HCT116 (cell line): ENCODE measurements around the gene DOHH. TPM values are rescaled to one million over a fixed set of nuclear protein-coding genes. Genes with fewer than 3 reads are reported as not detected.

Source experiments
- ATAC-seq: fragments of 200-7000 bp; cut with Tn5 transposase; 2 replicates; pipeline ENCODE4 v1.9.1; 2020; ENCODE audit warnings: mild to moderate bottlenecking, moderate library complexity
- BruUV-seq: library from RNA; stranded (reverse); fragments of 400-500 nt; replicated peaks from 2 replicates; lab custom pipeline; 2021; lab: Mats Ljungman, UMichigan
- CTCF ChIA-PET: fragments of 300-600 bp; sonication (Branson Sonifier 250); formaldehyde crosslinking; loops from one replicate; lab custom pipeline; 2021; ENCODE audit warnings: antibody characterized with exemption; lab: Charles Lee
- POLR2A ChIA-PET: fragments of 300-600, 350-600 bp; sonication (Branson Sonifier 250); formaldehyde crosslinking; loops from one replicate; lab custom pipeline; 2021; ENCODE audit warnings: antibody characterized with exemption; lab: Charles Lee
- RAD21 ChIA-PET, 2 experiments: fragments of 300-600 bp; sonication (Branson Sonifier 250); formaldehyde crosslinking; loops; one replicate each; lab custom pipeline; 2023; ENCODE audit warnings: low total read pairs in 2 of 2; ENCODE audit not compliant: uncharacterized antibody in 2 of 2, unreplicated experiment in 2 of 2, low non-redundant PET in 1 of 2; lab: Charles Lee
- DNase-seq: peaks from one replicate; pipeline ENCODE4 v3.0.0-alpha.2; 2010; ENCODE audit warnings: low read depth, low spot score
- H2AFZ ChIP-seq: fragments of 200-600 bp; shearing (Covaris generic), sonication (generic); 2 replicates; pipeline ENCODE4 v1.6.1; 2017; ENCODE audit warnings: low read depth, mixed run types, mixed read lengths, antibody characterized with exemption, low read length; ENCODE audit not compliant: poor library complexity, severe bottlenecking
- H3K27ac ChIP-seq: 2 replicates; pipeline ENCODE4 v1.5.1; 2012; ENCODE audit warnings: low read depth, low read length
- H3K27me3 ChIP-seq: fragments of 200-600 bp; sonication (generic); 2 replicates; pipeline ENCODE4 v1.6.1; 2016; ENCODE audit warnings: mixed run types, low read length, mixed read lengths; ENCODE audit not compliant: insufficient read depth
- H3K36me3 ChIP-seq, 2 experiments: fragments of 200-500 bp in 1 of 2; fragments of 200-600 bp in 1 of 2; sonication (Bioruptor generic) in 1 of 2; sonication (generic) in 1 of 2; 2 replicates each; pipeline versions ENCODE4 v1.5.1 to v1.6.1; 2014 to 2016; ENCODE audit warnings: low read length in 2 of 2, inconsistent platforms in 1 of 2, mixed read lengths in 1 of 2, mixed run types in 1 of 2; ENCODE audit not compliant: insufficient read depth in 2 of 2, control insufficient read depth in 1 of 2
- H3K4me1 ChIP-seq, 2 experiments: fragments of 200-600 bp in 1 of 2; sonication (generic) in 1 of 2; 2 replicates each; pipeline versions ENCODE4 v1.5.1 to v1.6.1; 2012 to 2017; ENCODE audit warnings: low read length in 2 of 2, inconsistent platforms in 1 of 2, mild to moderate bottlenecking in 1 of 2, mixed read lengths in 1 of 2, mixed run types in 1 of 2, moderate library complexity in 1 of 2; ENCODE audit not compliant: insufficient read depth in 2 of 2, control insufficient read depth in 1 of 2
- H3K4me2 ChIP-seq: fragments of 200-600 bp; sonication (generic); 2 replicates; pipeline ENCODE4 v1.6.1; 2017; ENCODE audit warnings: mixed run types, low read length, mixed read lengths
- H3K4me3 ChIP-seq, 2 experiments: fragments of 200-600 bp in 1 of 2; sonication (generic) in 1 of 2; replicated peaks in 1 of 2; 2 replicates each; pipeline ENCODE4 v1.5.1; 2011 to 2016; ENCODE audit warnings: low read length in 2 of 2, control low read depth in 1 of 2, low read depth in 1 of 2, mild to moderate bottlenecking in 1 of 2, mixed read lengths in 1 of 2, mixed run types in 1 of 2
- H3K79me2 ChIP-seq: fragments of 200-600 bp; sonication (generic); 2 replicates; pipeline ENCODE4 v1.6.1; 2017; ENCODE audit warnings: mild to moderate bottlenecking, mixed run types, low read length, moderate library complexity, mixed read lengths; ENCODE audit not compliant: insufficient read depth
- H3K9ac ChIP-seq: fragments of 200-600 bp; sonication (generic); 2 replicates; pipeline ENCODE4 v1.6.1; 2016; ENCODE audit warnings: low read length, mixed read lengths
- H3K9me2 ChIP-seq: fragments of 200-600 bp; sonication (generic), shearing (Covaris generic); 2 replicates; pipeline ENCODE4 v1.6.1; 2017; ENCODE audit warnings: mixed run types, mild to moderate bottlenecking, moderate library complexity; ENCODE audit not compliant: insufficient read depth
- H3K9me3 ChIP-seq, 2 experiments: fragments of 200-500 bp in 1 of 2; fragments of 200-600 bp in 1 of 2; sonication (Bioruptor generic) in 1 of 2; sonication (generic) in 1 of 2; 2 replicates each; pipeline ENCODE4 v1.6.1; 2014 to 2017; ENCODE audit warnings: low read length in 2 of 2, mixed read lengths in 2 of 2, inconsistent platforms in 1 of 2, low read depth in 1 of 2, mild to moderate bottlenecking in 1 of 2, mixed run types in 1 of 2, moderate library complexity in 1 of 2; ENCODE audit not compliant: control insufficient read depth in 1 of 2, insufficient read depth in 1 of 2
- H4K20me1 ChIP-seq: fragments of 200-600 bp; sonication (generic), shearing (Covaris generic); 2 replicates; pipeline ENCODE4 v1.6.1; 2017; ENCODE audit warnings: mixed run types, mild to moderate bottlenecking, moderate library complexity; ENCODE audit not compliant: insufficient read depth
- CBX3 ChIP-seq: IDR thresholded peaks from 2 replicates; pipeline ENCODE4 v1.6.1; 2012; ENCODE audit warnings: low read depth
- CEBPB ChIP-seq: IDR thresholded peaks from 2 replicates; pipeline ENCODE4 v1.6.1; 2012; ENCODE audit warnings: low read depth
- CTCF ChIP-seq, 3 experiments: fragments of 200-600 bp in 1 of 3; sonication (generic) in 1 of 3; IDR thresholded peaks in 2 of 3; conservative IDR thresholded peaks in 1 of 3; 2 replicates each; pipeline ENCODE4 v1.5.1; 2012 to 2017; ENCODE audit warnings: low read depth in 2 of 3, low read length in 2 of 3, antibody characterized with exemption in 1 of 3, borderline replicate concordance in 1 of 3, control low read depth in 1 of 3, mild to moderate bottlenecking in 1 of 3, mixed read lengths in 1 of 3, mixed run types in 1 of 3, moderate library complexity in 1 of 3; ENCODE audit not compliant: insufficient read depth in 1 of 3
- ELF1 ChIP-seq: IDR thresholded peaks from 2 replicates; pipeline ENCODE4 v1.6.1; 2012; ENCODE audit warnings: low read depth, borderline replicate concordance
- EZH2 ChIP-seq: fragments of 200-600 bp; sonication (generic); IDR thresholded peaks from 2 replicates; pipeline ENCODE4 v1.6.1; 2017; ENCODE audit warnings: antibody characterized with exemption, mixed run types
- POLR2A ChIP-seq: IDR thresholded peaks from 2 replicates; pipeline ENCODE4 v1.7.0; 2011; ENCODE audit warnings: borderline replicate concordance; ENCODE audit not compliant: insufficient read depth, insufficient read length; ENCODE audit errors: extremely low read depth
- POLR2AphosphoS5 ChIP-seq: IDR thresholded peaks from 2 replicates; pipeline ENCODE4 v1.6.1; 2011; ENCODE audit warnings: mild to moderate bottlenecking, low read depth, low read length, moderate library complexity
- SIN3A ChIP-seq: IDR thresholded peaks from 2 replicates; pipeline ENCODE4 v1.6.1; 2012; ENCODE audit warnings: low read depth
- SRF ChIP-seq: IDR thresholded peaks from 2 replicates; pipeline ENCODE4 v1.6.1; 2012; ENCODE audit warnings: low read depth
- YY1 ChIP-seq: IDR thresholded peaks from 2 replicates; pipeline ENCODE4 v1.6.1; 2011; ENCODE audit warnings: low read length, low read depth, moderate library complexity, mild to moderate bottlenecking; ENCODE audit not compliant: insufficient replicate concordance; ENCODE audit errors: extremely low read depth
- ZFX ChIP-seq: fragments of 450-650 bp; IDR thresholded peaks from 2 replicates; pipeline ENCODE4 v1.6.1; 2017
- ZNF274 ChIP-seq: fragments of 200-500 bp; sonication (Bioruptor generic); IDR thresholded peaks from 2 replicates; pipeline ENCODE4 v1.6.1; 2014; ENCODE audit warnings: mild to moderate bottlenecking, low read depth, low read length, inconsistent platforms
- intact Hi-C: fragments of 100-400 bp; cut with micrococcal nuclease; formaldehyde crosslinking; loops from 2 replicates; pipeline ENCODE4 v1.10.0; 2022
- total RNA-seq: library from RNA; stranded (reverse); gene quantifications from one replicate; pipeline ENCODE4 v1.2.1, GENCODE V29; 2021; ENCODE audit not compliant: unreplicated experiment
- TF ChIP-seq, protein P1 (sequence below): IDR thresholded peaks from 2 replicates; pipeline ENCODE4 v1.6.1; 2012
- TF ChIP-seq, protein P2 (sequence below): IDR thresholded peaks from 2 replicates; pipeline ENCODE4 v1.6.1; 2011; ENCODE audit warnings: mild to moderate bottlenecking, low read length, moderate library complexity; ENCODE audit not compliant: insufficient replicate concordance; ENCODE audit errors: extremely low read depth

Gene DOHH
- total RNA-seq, 1 experiment from 2014 or later, result 20.9 TPM

DNA sequence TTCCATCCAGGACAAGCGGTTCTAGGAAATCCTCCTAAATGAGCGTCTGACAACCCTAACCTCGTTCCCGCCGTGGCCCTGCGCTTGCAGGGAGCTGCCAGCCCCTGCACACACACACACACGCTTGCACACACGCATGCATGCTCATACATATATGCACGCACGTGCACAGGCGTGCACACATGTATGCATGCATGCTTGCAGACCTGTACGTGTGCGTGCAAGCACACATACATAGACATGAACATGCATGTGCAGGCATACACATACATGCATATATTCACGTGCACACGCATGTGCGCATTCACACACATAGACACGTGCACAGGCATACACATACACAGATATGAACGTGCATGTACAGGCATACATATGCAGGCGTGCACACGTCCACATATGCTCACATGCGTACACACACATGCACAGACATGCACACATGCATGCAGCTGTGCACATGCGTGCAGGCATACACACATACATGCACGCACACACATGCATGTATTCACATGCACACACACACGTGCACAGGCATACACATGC lies 55.7 kb downstream of the DOHH start:
- RAD21 ChIA-PET, result no interaction called here
- intact Hi-C loops, result no loop called here
- no peak for DNase-seq
- H3K27ac ChIP-seq, result no peak overlapping the region
- peaks cover 7 to 41% of the 10 kb centered on the region in 2 experiments; a peak in 3 of 4 replicates for H3K36me3 ChIP-seq
- peaks cover 45% of the 10 kb centered on the region; the same call in 1 of the 2 replicates for H3K79me2 ChIP-seq
- no peak overlapping the region for H3K4me2 ChIP-seq
- no peak overlapping the region for H2AFZ ChIP-seq
- POLR2A ChIA-PET, result no interaction called here
- BruUV-seq, result no TSS peak
- H3K9ac ChIP-seq, result no peak overlapping the region
- H3K4me3 ChIP-seq, result no peak overlapping the region
- no peaks in the 10 kb centered on the region for H4K20me1 ChIP-seq
- no peaks in the 10 kb centered on the region for H3K9me2 ChIP-seq
- peaks cover 0 to 4% of the 10 kb centered on the region in 2 experiments; a peak in 1 of 4 replicates for H3K4me1 ChIP-seq
- no peak for TF ChIP-seq POLR2A
- no peaks in the 10 kb centered on the region for H3K27me3 ChIP-seq
- ATAC-seq, result no peak
- no peaks in the 10 kb centered on the region for H3K9me3 ChIP-seq
- CTCF ChIA-PET, result interaction anchor here (0.6 kb wide), 1 partner anchor 68 kb away, joined by 3 read pairs; no protein-coding TSS in a partner anchor

GRCh38 chr19:3443840-3444694 lies 56.4 kb downstream of the DOHH start:
- ATAC-seq, result no peak

More at GRCh38 chr19:3443840-3444694, 56.4 kb downstream of the DOHH start:
- DNase-seq, result no peak
- Histone ChIP-seq H3K4me2 (no peak overlapping the region), H2AFZ (no peak overlapping the region), H3K27ac (no peak overlapping the region), H3K27me3 (no peaks in the 10 kb centered on the region), H4K20me1 (no peaks in the 10 kb centered on the region), H3K4me1 (peaks cover 0 to 4% of the 10 kb centered on the region in 2 experiments; a peak in 1 of 4 replicates), H3K9ac (no peak overlapping the region), H3K9me3 (no peaks in the 10 kb centered on the region), H3K79me2 (peaks cover 46% of the 10 kb centered on the region; the same call in 1 of the 2 replicates), H3K36me3 (peaks cover 7 to 38% of the 10 kb centered on the region in 2 experiments; a peak in 3 of 4 replicates), H3K9me2 (no peaks in the 10 kb centered on the region), H3K4me3 (no peak overlapping the region)
- ChIA-PET POLR2A (no interaction called here), RAD21 (interaction anchor here in 1 of 2 experiments (0.6 kb wide), 1 partner anchor 16 kb away, joined by 3 read pairs; no protein-coding TSS in a partner anchor), CTCF (interaction anchor here (0.6 kb wide), 1 partner anchor 68 kb away, joined by 3 read pairs; no protein-coding TSS in a partner anchor)
- TF ChIP-seq SIN3A (no peak), ZNF274 (no peak), ELF1 (no peak), ZFX (no peak), EZH2 (no peak), SRF (no peak), CBX3 (no peak), CTCF (IDR thresholded peaks at IDR 0.05 in 2 of 3, conservative IDR thresholded peaks at IDR 0.05 in 1 of 3; ENCODE audit: borderline replicate concordance in 1 of 3, insufficient read depth in 1 of 3, low read depth in 2 of 3, low read length in 2 of 3) (no peak), POLR2AphosphoS5 (no peak), YY1 (no peak), CEBPB (no peak)
- TF ChIP-seq, protein P1, sequence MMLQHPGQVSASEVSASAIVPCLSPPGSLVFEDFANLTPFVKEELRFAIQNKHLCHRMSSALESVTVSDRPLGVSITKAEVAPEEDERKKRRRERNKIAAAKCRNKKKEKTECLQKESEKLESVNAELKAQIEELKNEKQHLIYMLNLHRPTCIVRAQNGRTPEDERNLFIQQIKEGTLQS, result no peak
- TF ChIP-seq, protein P2, sequence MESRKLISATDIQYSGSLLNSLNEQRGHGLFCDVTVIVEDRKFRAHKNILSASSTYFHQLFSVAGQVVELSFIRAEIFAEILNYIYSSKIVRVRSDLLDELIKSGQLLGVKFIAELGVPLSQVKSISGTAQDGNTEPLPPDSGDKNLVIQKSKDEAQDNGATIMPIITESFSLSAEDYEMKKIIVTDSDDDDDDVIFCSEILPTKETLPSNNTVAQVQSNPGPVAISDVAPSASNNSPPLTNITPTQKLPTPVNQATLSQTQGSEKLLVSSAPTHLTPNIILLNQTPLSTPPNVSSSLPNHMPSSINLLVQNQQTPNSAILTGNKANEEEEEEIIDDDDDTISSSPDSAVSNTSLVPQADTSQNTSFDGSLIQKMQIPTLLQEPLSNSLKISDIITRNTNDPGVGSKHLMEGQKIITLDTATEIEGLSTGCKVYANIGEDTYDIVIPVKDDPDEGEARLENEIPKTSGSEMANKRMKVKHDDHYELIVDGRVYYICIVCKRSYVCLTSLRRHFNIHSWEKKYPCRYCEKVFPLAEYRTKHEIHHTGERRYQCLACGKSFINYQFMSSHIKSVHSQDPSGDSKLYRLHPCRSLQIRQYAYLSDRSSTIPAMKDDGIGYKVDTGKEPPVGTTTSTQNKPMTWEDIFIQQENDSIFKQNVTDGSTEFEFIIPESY, result no peak
- intact Hi-C loops, result no loop called here
- BruUV-seq, result no TSS peak
